GM18511 (cell line): Measurements from ENCODE around the gene KCNN3.

ENCODE experiments used
- ATAC-seq: cut with Tn5 transposase; IDR thresholded peaks from one replicate; pipeline ENCODE4 v1.9.1; 2021; ENCODE audit warnings: mild to moderate bottlenecking, moderate library complexity; ENCODE audit not compliant: unreplicated experiment

Gene KCNN3

GRCh38 chr1:154774175-154774855, 95.8 kb downstream of the KCNN3 start:
- no peak for ATAC-seq

- no peak for ATAC-seq
Observed at GRCh38 chr1:154773551-154773950, 96.5 kb downstream of the KCNN3 start.

DNA sequence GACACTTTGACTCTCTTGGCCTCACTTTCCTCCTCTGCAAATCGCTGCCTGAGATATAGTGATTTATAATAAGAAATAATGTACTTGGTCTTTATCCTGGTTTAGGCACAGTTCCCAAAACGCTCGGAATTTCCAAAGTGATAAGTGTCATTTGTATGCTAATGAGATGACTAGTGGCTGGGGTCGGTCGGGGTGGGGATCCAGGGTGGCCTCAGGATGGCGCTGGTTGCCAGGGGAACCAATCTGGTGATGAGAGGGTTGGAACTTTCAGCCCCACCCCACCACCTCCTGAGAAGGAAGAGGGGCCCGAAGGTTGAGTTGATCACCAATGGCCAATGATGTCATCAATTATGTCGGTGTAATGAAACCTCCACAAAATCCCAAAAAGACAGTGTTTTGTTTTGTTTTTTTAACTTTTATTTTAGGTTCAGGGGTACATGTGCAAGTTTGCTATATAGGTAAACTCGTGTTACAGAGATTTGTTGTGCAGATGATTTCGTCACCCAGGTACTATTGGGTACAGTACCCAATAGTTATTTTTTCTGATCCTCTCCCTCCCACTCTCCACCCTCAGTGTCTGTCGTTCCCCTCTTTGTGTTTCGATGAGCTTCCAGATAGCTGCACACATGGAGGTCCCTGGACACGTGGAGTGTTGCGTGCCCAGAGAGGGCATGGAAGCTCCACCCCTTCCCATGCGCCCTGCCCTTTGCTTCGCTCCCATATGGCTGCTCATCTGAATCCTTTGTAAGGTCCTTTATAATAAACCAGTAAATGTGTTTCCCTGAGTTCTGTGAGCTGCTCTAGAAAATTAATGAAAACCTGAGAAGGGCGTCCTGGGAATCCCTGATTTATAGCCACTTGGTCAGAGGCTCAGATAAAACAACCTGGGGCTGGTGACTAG, 97.2 kb downstream of the KCNN3 start:
- ATAC-seq, result no peak

GRCh38 chr1:154772056-154772455, 98.0 kb downstream of the KCNN3 start:
- ATAC-seq, result no peak

DNA sequence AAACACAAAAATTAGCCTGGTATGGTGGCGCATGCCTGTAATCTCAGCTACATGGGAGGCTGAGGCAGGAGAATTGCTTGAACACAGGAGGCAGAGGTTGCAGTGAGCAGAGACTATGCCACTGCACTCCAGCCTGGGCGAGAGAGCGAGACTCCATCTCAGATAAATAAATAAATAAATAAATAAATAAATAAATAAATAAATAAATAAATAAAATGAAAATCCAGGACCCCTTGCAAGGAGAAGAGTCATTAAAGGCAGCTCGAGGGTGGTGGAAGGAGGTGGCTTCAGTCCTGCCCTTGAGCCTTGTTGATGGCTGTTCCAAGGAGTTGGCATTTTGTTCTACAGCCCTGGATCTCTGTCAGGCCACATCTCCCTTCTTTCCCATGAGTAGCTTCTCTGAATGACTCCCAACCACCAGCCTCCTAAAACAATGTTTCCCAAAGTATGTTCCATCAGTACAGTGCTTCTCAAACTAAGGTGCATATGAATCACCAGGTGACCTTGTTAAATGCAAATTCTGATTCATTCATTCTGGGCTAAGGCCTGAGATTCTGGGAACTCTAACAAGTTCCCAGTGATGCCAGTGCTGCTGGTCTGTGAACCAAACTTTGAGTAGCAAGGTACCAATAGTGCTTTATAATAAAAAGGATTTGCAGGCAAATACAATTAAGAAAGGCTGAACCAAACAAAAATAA, 99.0 kb downstream of the KCNN3 start:
- no peak for ATAC-seq

GRCh38 chr1:154769193-154769895, 100.7 kb downstream of the KCNN3 start:
- no peak for ATAC-seq

DNA sequence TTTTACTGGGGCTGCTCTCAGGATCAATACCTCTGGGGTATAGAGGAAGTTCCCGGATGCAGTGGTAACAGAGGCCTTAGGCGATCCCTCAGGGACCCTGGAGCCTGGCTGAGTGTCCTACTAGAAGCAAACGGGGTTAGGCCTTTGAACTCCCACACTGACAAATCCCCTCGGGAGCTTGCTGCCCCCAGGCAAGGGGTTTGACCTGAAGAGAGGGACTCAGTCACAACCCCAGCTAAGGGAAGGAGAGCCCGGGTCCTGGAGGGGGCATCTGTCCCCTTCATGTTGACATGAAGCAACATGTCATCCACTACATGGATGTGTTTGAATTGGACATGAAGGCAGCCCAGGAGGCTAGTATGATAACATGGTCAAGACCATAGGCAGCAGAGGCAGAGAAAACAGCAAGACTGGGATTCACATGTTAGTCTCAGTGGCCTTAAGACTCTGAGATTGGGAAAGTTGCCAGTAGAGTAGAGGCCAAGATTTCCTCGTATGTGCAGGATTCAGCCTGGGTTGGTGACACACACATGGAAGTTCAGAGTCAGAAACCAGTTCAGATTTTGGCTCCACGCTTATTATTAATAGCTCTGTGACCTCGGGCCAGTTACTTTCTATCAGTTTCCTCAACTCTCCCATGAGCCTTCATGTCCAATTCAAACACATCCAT, 101.5 kb downstream of the KCNN3 start:
- no peak for ATAC-seq

- no peak for ATAC-seq
Observed at GRCh38 chr1:154767315-154768240, 102.5 kb downstream of the KCNN3 start.

DNA sequence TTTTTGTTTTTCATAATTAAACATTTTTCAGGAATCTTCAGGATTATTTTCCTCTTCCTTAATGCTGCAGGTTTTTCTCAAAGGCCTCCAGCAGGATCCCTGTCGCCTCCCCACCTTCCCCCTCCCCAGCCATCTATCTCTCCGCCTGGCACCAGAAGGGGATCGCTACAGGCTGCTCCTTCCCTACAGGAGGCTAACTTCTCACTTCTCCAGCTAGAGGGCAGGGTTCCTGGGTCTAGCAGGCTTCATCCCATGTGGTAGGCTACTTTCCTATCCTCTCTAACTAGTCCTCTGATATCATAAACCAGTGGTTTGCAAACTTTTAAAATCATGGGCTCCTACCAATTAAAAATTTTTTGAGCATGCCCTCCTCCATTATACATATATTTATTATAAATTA, 104.1 kb downstream of the KCNN3 start:
- ATAC-seq, result no peak

DNA sequence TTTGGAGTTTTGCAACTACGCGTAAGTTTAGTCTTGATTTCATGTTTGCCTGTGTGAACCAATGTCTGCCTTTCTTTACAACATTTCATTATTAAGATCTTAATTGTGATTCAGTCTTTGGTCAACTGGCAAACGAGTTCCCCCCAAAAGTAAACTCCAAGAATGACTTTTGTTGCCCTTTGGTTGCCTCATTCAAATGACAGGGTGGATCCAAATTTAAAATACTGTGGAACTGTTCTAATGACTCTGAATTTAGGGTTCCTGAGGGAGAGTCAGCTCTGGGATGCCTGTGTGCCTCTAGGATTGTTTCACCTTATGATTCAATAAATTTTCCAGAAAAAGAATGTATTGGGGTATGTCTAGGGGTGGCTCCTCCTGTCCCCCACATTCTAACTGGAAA, 105.3 kb downstream of the KCNN3 start:
- ATAC-seq, result no peak

DNA sequence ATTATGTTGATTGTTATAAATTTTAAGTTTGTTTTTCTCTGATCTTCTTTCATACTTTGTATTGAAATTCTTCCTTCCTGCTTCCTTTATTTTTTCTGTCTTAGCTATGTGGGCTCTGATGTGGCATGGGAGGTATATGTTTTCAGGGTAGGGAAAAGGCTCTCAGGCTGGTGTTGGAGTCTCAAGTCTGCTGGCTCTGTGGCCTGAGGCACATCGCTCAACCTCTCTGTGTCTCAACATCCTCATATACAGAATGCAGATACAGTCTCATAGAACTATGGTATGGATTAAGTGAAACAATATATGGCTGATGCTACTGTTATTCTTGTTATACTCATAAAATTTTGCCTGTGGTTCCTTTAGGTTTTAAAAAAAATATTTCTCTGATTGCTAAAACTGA, 105.9 kb downstream of the KCNN3 start:
- no peak for ATAC-seq

- peak; percentile 44 for ATAC-seq
Observed at GRCh38 chr1:154760469-154760933, 109.6 kb downstream of the KCNN3 start.

GRCh38 chr1:154759793-154760192, 110.3 kb downstream of the KCNN3 start:
- ATAC-seq, result no peak

DNA sequence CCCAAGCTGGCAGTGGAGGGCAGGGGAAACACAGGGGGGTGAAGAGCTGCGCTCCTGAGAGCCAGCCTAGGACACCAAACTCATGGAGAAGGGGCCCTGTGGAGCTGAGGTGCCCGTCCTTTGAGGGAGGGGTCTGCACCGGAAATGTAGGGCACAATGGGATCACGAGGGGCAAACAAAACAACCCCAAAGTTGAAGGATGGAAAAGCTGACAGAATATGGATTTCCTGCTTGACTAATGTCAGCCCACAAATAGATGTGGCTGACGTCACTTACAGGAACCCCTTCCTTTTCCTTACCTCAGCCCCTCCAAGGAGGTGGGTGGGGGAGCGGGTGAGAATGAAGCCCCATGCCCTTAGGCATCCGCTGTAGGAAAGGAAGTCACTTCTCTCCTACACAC, 110.9 kb downstream of the KCNN3 start:
- no peak for ATAC-seq

GRCh38 chr1:154758346-154758745, 111.7 kb downstream of the KCNN3 start:
- ATAC-seq, result no peak

DNA sequence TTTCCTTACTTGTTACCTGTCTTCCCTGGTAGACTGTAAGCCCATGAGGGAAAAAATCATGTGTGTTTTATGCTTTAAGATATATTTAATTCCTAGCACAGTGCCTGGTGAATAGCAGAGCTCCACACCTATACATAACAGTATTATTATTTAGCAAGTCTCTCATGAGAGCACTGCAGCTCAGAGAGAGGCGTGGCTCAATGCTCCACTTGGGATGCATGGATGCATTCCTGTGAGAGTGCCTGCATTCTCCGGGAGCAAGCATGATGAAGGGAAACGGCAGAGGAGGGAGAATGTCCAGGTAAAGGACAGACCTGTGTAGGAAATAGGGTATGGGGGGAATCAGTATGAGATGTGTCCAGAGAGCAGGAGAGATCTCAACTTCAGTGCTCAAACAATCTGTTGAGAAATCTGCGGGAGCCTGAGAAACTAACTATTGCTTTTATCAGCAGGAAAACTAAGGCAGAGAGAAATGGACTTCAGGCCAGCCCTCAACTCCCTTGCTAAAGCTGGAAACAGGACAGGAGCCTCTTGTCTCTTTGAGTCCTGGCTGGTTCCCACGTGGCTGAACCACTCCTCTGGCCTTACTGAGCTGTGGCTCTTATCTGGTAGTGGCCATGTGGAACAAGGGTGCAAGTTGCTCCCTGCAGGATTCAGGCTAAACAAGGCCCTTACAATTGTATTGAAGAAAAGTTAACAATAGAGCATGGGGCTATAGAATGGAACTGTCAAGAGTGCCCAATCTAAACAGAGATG, 113.1 kb downstream of the KCNN3 start:
- ATAC-seq, result no peak

GRCh38 chr1:154755858-154756730, 114.0 kb downstream of the KCNN3 start:
- no peak for ATAC-seq

DNA sequence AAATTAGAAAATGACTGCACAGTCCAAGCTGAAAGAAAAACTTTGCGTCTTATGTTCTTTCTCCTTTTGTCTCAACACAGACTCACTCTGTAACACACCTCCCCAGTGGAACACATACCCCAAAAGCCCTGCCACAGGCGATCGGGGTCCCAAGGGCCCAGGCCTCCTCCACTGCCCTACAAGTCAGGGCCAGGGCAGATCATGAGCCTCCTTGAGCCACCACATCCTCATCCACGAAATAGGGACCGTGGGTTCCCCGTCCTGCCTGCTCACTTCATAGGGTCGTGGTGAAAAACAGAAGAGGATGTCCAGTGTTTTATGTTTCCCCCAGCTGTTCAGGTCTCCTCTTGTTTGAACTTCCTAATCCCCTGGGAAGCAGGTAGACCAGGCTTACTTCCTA, 116.7 kb downstream of the KCNN3 start:
- no peak for ATAC-seq
